PFSK-1 (cell line): ENCODE data around the gene DPF1.

Experiments
- POLR2AphosphoS5 ChIP-seq: IDR thresholded peaks from 2 replicates; pipeline ENCODE4 v1.6.1; 2012; ENCODE audit warnings: low read depth, mild to moderate bottlenecking, control low read depth, low read length, moderate library complexity
- REST ChIP-seq, 2 experiments: IDR thresholded peaks; 2 replicates each; pipeline versions ENCODE4 v1.6.1 to v1.8.0; 2011 to 2012; ENCODE audit warnings: low read depth in 2 of 2, low read length in 2 of 2, control low read depth in 1 of 2, inconsistent platforms in 1 of 2, mild to moderate bottlenecking in 1 of 2, moderate library complexity in 1 of 2; ENCODE audit not compliant: insufficient read depth in 1 of 2
- SIN3A ChIP-seq: IDR thresholded peaks from 2 replicates; pipeline ENCODE4 v1.6.1; 2012; ENCODE audit warnings: mild to moderate bottlenecking, low read length, moderate library complexity, borderline replicate concordance; ENCODE audit not compliant: insufficient read depth
- TAF1 ChIP-seq: IDR thresholded peaks from 2 replicates; pipeline ENCODE4 v1.6.1; 2012; ENCODE audit warnings: low read length, control low read depth, borderline replicate concordance; ENCODE audit not compliant: insufficient read depth

GRCh38 chr19:38223617-38224013 lies 407 bp downstream of the DPF1 start:
- TF ChIP-seq TAF1 (no peak), POLR2AphosphoS5 (no peak), REST (IDR thresholded peaks at IDR 0.05; ENCODE audit: insufficient read depth in 1 of 2, low read depth in 2 of 2, low read length in 2 of 2) (no peak), SIN3A (no peak)
